Stimulated activated CD8-positive, alpha-beta memory T cell treated with anti-CD3 and anti-CD28 coated beads, Interleukin-15, amount 100 ng/mL, for 4 hours (primary cell): ENCODE results near the gene SLC38A1.
"Not testable (repeated sequence)": the region's sequence is repeated elsewhere in the genome, so short reads cannot be mapped to it uniquely, and the experiment has no call there.

Experiments used
- DNase-seq, 2 donors: peaks; one replicate each; pipeline ENCODE4 v3.0.0-alpha.2; 2020; ENCODE audit warnings: low read depth in 2 of 2

The SLC38A1 gene

GRCh38 chr12:46264057-46264456 lies 4.8 kb downstream of the SLC38A1 start:
- no peak for DNase-seq

- no peak for DNase-seq
These were observed 5.5 kb downstream of the SLC38A1 start for GRCh38 chr12:46263140-46264016.

GRCh38 chr12:46261646-46262045 lies 7.2 kb downstream of the SLC38A1 start:
- DNase-seq, result no peak

GRCh38 chr12:46260913-46261476 lies 7.8 kb downstream of the SLC38A1 start:
- no peak for DNase-seq

- no peak for DNase-seq
These were observed 8.5 kb downstream of the SLC38A1 start for GRCh38 chr12:46260124-46260912.

GRCh38 chr12:46259713-46260112 lies 9.1 kb downstream of the SLC38A1 start:
- no peak for DNase-seq

GRCh38 chr12:46259071-46259470 lies 9.8 kb downstream of the SLC38A1 start:
- DNase-seq, result no peak

- no peak for DNase-seq
These were observed 10.7 kb downstream of the SLC38A1 start for GRCh38 chr12:46258129-46258528.

GRCh38 chr12:46256942-46257341 lies 11.9 kb downstream of the SLC38A1 start:
- no peak for DNase-seq

- DNase-seq, result no peak
These were observed 15.2 kb downstream of the SLC38A1 start for GRCh38 chr12:46253544-46254162.

GRCh38 chr12:46251994-46252393 lies 16.8 kb downstream of the SLC38A1 start:
- not testable (repeated sequence) for DNase-seq

- not testable (repeated sequence) for DNase-seq
These were observed 18.9 kb downstream of the SLC38A1 start for GRCh38 chr12:46249960-46250359.

GRCh38 chr12:46246021-46246700 lies 22.7 kb downstream of the SLC38A1 start:
- DNase-seq, result no peak

GRCh38 chr12:46244997-46245396 lies 23.8 kb downstream of the SLC38A1 start:
- no peak for DNase-seq

GRCh38 chr12:46244273-46244915 lies 24.4 kb downstream of the SLC38A1 start:
- DNase-seq, result no peak

- no peak for DNase-seq
These were observed 26.3 kb downstream of the SLC38A1 start for GRCh38 chr12:46242569-46242968.

GRCh38 chr12:46240436-46240835 lies 28.4 kb downstream of the SLC38A1 start:
- DNase-seq, result no peak

- DNase-seq, result no peak
These were observed 30.0 kb downstream of the SLC38A1 start for GRCh38 chr12:46238821-46239220.

GRCh38 chr12:46237371-46238045 lies 31.3 kb downstream of the SLC38A1 start:
- DNase-seq, result no peak

- DNase-seq, result no peak
These were observed 34.8 kb downstream of the SLC38A1 start for GRCh38 chr12:46234000-46234399.
